ENCODE results near the gene SPINDOC. TPM values are rescaled to one million over a fixed set of nuclear protein-coding genes. Genes with fewer than 3 reads are reported as not detected.
"Not testable (repeated sequence)": the region's sequence is repeated elsewhere in the genome, so short reads cannot be mapped to it uniquely, and the experiment has no call there.

SPINDOC gene
- total RNA-seq, 1 experiment from 2014 or later = 23.0 TPM

GRCh38 chr11:63854696-63855095, 41.4 kb downstream of the SPINDOC start:
- no peak for DNase-seq (ENCODE audit: low spot score)

- no peak for DNase-seq (ENCODE audit: low spot score)
Observed at GRCh38 chr11:63855975-63856374, 42.7 kb downstream of the SPINDOC start.

- DNase-seq (ENCODE audit: low spot score) = no peak
Observed at GRCh38 chr11:63858628-63859550, 45.6 kb downstream of the SPINDOC start.

GRCh38 chr11:63862923-63863322, 49.7 kb downstream of the SPINDOC start:
- no peak for DNase-seq (ENCODE audit: low spot score)

GRCh38 chr11:63863620-63864019, 50.4 kb downstream of the SPINDOC start:
- DNase-seq (ENCODE audit: low spot score) = not testable (repeated sequence)

- DNase-seq (ENCODE audit: low spot score) = no peak
Observed at GRCh38 chr11:63866211-63866610, 53.0 kb downstream of the SPINDOC start.

GRCh38 chr11:63867511-63867910, 54.3 kb downstream of the SPINDOC start:
- DNase-seq (ENCODE audit: low spot score) = no peak

GRCh38 chr11:63868399-63869064, 55.3 kb downstream of the SPINDOC start:
- DNase-seq (ENCODE audit: low spot score) = no peak

GRCh38 chr11:63869171-63869591, 55.9 kb downstream of the SPINDOC start:
- DNase-seq (ENCODE audit: low spot score) = no peak

GRCh38 chr11:63869683-63870082, 56.4 kb downstream of the SPINDOC start:
- DNase-seq (ENCODE audit: low spot score) = no peak

- DNase-seq (ENCODE audit: low spot score) = no peak
Observed at GRCh38 chr11:63870351-63871140, 57.3 kb downstream of the SPINDOC start.

- DNase-seq (ENCODE audit: low spot score) = peak; percentile 96
Observed at GRCh38 chr11:63871962-63872799, 58.9 kb downstream of the SPINDOC start.

GRCh38 chr11:63872800-63873197, 59.5 kb downstream of the SPINDOC start:
- DNase-seq (ENCODE audit: low spot score) = no peak

GRCh38 chr11:63873311-63873710, 60.1 kb downstream of the SPINDOC start:
- DNase-seq (ENCODE audit: low spot score) = no peak

- DNase-seq (ENCODE audit: low spot score) = no peak
Observed at GRCh38 chr11:63874511-63874910, 61.3 kb downstream of the SPINDOC start.

- no peak for DNase-seq (ENCODE audit: low spot score)
Observed at GRCh38 chr11:63875506-63876065, 62.3 kb downstream of the SPINDOC start.

- DNase-seq (ENCODE audit: low spot score) = no peak
Observed at GRCh38 chr11:63876616-63877015, 63.4 kb downstream of the SPINDOC start.
